ENCODE data around the gene CCR5AS.

CCR5AS gene

GRCh38 chr3:46351646-46352045 is 55.2 kb downstream of the CCR5AS start:
- no peaks in the 10 kb centered on the region for H3K9me2 ChIP-seq (ENCODE audit: insufficient read depth, low read length)
- H3K27ac ChIP-seq (ENCODE audit: low read length): no peak overlapping the region
- H3K4me3 ChIP-seq (ENCODE audit: low read length): no peak overlapping the region
- H3K79me2 ChIP-seq (replicated peaks; ENCODE audit: insufficient read depth, low read length): no peaks in the 10 kb centered on the region
- no peaks in the 10 kb centered on the region for H3K27me3 ChIP-seq (ENCODE audit: insufficient read depth, low read depth, low read length)
- H3K36me3 ChIP-seq (ENCODE audit: insufficient read depth, low read length): no peaks in the 10 kb centered on the region
- no peaks in the 10 kb centered on the region for H4K20me1 ChIP-seq (ENCODE audit: insufficient read depth)
- H3K4me2 ChIP-seq (ENCODE audit: low read length): no peak overlapping the region
- no peak overlapping the region for H2AFZ ChIP-seq (ENCODE audit: low read depth, low read length)
- no peaks in the 10 kb centered on the region for H3K9me3 ChIP-seq (ENCODE audit: low read length)
- no peaks in the 10 kb centered on the region for H3F3A ChIP-seq (ENCODE audit: insufficient read depth, low read length, poor library complexity, severe bottlenecking)
- TF ChIP-seq POLR2AphosphoS5 (IDR thresholded peaks at IDR 0.05) (no peak), MXI1 (conservative IDR thresholded peaks at IDR 0.05; ENCODE audit: poor library complexity, severe bottlenecking) (no peak), CTCF (IDR thresholded peaks at IDR 0.05; ENCODE audit: poor library complexity, severe bottlenecking) (no peak), EZH2 (IDR thresholded peaks at IDR 0.05; ENCODE audit: borderline replicate concordance, insufficient read depth, low read length, poor library complexity, severe bottlenecking) (no peak), SMC3 (conservative IDR thresholded peaks at IDR 0.05; ENCODE audit: poor library complexity) (no peak), RAD21 (conservative IDR thresholded peaks at IDR 0.05) (no peak), TAF1 (IDR thresholded peaks at IDR 0.05; ENCODE audit: low read depth) (no peak), EP300 (conservative IDR thresholded peaks at IDR 0.05; ENCODE audit: poor library complexity, severe bottlenecking) (no peak)
- TF ChIP-seq, protein P1, sequence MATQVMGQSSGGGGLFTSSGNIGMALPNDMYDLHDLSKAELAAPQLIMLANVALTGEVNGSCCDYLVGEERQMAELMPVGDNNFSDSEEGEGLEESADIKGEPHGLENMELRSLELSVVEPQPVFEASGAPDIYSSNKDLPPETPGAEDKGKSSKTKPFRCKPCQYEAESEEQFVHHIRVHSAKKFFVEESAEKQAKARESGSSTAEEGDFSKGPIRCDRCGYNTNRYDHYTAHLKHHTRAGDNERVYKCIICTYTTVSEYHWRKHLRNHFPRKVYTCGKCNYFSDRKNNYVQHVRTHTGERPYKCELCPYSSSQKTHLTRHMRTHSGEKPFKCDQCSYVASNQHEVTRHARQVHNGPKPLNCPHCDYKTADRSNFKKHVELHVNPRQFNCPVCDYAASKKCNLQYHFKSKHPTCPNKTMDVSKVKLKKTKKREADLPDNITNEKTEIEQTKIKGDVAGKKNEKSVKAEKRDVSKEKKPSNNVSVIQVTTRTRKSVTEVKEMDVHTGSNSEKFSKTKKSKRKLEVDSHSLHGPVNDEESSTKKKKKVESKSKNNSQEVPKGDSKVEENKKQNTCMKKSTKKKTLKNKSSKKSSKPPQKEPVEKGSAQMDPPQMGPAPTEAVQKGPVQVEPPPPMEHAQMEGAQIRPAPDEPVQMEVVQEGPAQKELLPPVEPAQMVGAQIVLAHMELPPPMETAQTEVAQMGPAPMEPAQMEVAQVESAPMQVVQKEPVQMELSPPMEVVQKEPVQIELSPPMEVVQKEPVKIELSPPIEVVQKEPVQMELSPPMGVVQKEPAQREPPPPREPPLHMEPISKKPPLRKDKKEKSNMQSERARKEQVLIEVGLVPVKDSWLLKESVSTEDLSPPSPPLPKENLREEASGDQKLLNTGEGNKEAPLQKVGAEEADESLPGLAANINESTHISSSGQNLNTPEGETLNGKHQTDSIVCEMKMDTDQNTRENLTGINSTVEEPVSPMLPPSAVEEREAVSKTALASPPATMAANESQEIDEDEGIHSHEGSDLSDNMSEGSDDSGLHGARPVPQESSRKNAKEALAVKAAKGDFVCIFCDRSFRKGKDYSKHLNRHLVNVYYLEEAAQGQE (IDR thresholded peaks at IDR 0.05; ENCODE audit: borderline replicate concordance): no peak
- no peak overlapping the region for H3K9ac ChIP-seq (ENCODE audit: low read length)

DNA sequence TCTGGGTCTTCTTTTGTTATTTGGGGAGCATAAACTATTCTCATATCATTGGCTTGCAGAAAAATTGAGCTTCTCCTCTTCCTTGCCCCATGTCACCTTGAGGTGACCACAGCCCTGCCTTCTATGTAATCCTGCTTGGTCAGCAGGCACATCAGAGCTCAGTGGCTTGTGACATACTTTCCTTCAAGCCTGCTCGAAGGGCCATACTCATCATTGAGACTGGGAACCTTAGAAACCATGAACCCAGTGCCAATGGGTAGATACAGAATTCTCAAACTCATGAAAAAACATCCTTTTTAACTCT is 56.7 kb downstream of the CCR5AS start:
- Histone ChIP-seq H3K9me3 (ENCODE audit: low read length) (no peaks in the 10 kb centered on the region), H3K4me2 (ENCODE audit: low read length) (no peak overlapping the region), H3K79me2 (replicated peaks; ENCODE audit: insufficient read depth, low read length) (no peaks in the 10 kb centered on the region), H3K4me3 (ENCODE audit: low read length) (no peak overlapping the region), H3K36me3 (ENCODE audit: insufficient read depth, low read length) (no peaks in the 10 kb centered on the region), H3K27ac (ENCODE audit: low read length) (no peak overlapping the region), H2AFZ (ENCODE audit: low read depth, low read length) (no peak overlapping the region), H3K9ac (ENCODE audit: low read length) (no peak overlapping the region), H3F3A (ENCODE audit: insufficient read depth, low read length, poor library complexity, severe bottlenecking) (no peaks in the 10 kb centered on the region), H4K20me1 (ENCODE audit: insufficient read depth) (no peaks in the 10 kb centered on the region), H3K27me3 (ENCODE audit: insufficient read depth, low read depth, low read length) (no peaks in the 10 kb centered on the region), H3K9me2 (ENCODE audit: insufficient read depth, low read length) (no peaks in the 10 kb centered on the region)
- TF ChIP-seq SMC3 (conservative IDR thresholded peaks at IDR 0.05; ENCODE audit: poor library complexity): no peak
- TF ChIP-seq, protein P1 (IDR thresholded peaks at IDR 0.05; ENCODE audit: borderline replicate concordance): no peak
- TF ChIP-seq EP300 (conservative IDR thresholded peaks at IDR 0.05; ENCODE audit: poor library complexity, severe bottlenecking): no peak
- no peak for TF ChIP-seq TAF1 (IDR thresholded peaks at IDR 0.05; ENCODE audit: low read depth)
- no peak for TF ChIP-seq RAD21 (conservative IDR thresholded peaks at IDR 0.05)
- TF ChIP-seq MXI1 (conservative IDR thresholded peaks at IDR 0.05; ENCODE audit: poor library complexity, severe bottlenecking): no peak
- TF ChIP-seq CTCF (IDR thresholded peaks at IDR 0.05; ENCODE audit: poor library complexity, severe bottlenecking): no peak
- TF ChIP-seq EZH2 (IDR thresholded peaks at IDR 0.05; ENCODE audit: borderline replicate concordance, insufficient read depth, low read length, poor library complexity, severe bottlenecking): no peak
- TF ChIP-seq POLR2AphosphoS5 (IDR thresholded peaks at IDR 0.05): no peak
